Loucy (cell line): Measurements from ENCODE around the gene CLDN17.

ENCODE experiments used
- H2AFZ ChIP-seq: fragments of 200-600 bp; sonication (generic); 2 replicates; pipeline ENCODE4 v1.6.0; 2016; ENCODE audit warnings: antibody characterized with exemption, mild to moderate bottlenecking, low read length, moderate library complexity
- H3F3A ChIP-seq: fragments of 200-600 bp; 2 replicates; pipeline ENCODE4 v1.6.0; 2016; ENCODE audit warnings: antibody characterized with exemption, low read depth, mild to moderate bottlenecking
- H3K27me3 ChIP-seq: fragments of 200-600 bp; sonication (generic); 2 replicates; pipeline ENCODE4 v1.6.1; 2014; ENCODE audit warnings: low read length, mild to moderate bottlenecking; ENCODE audit not compliant: insufficient read depth, poor library complexity, severe bottlenecking
- H3K36me3 ChIP-seq: fragments of 200-600 bp; sonication (generic); 2 replicates; pipeline ENCODE4 v1.6.1; 2016; ENCODE audit warnings: low read length; ENCODE audit not compliant: insufficient read depth
- H3K4me1 ChIP-seq: fragments of 200-600 bp; sonication (generic); 2 replicates; pipeline ENCODE4 v1.5.1; 2014; ENCODE audit warnings: low read length, mild to moderate bottlenecking; ENCODE audit not compliant: insufficient read depth, poor library complexity, severe bottlenecking
- H3K4me2 ChIP-seq: fragments of 200-600 bp; sonication (generic); 2 replicates; pipeline ENCODE4 v1.6.0; 2014; ENCODE audit warnings: antibody characterized with exemption, low read length, low read depth, mild to moderate bottlenecking; ENCODE audit not compliant: poor library complexity, severe bottlenecking
- H3K4me3 ChIP-seq: fragments of 200-600 bp; sonication (generic); 2 replicates; pipeline ENCODE4 v1.5.1; 2014; ENCODE audit warnings: low read length, mild to moderate bottlenecking, mixed read lengths; ENCODE audit not compliant: poor library complexity, severe bottlenecking
- H3K79me2 ChIP-seq: fragments of 200-600 bp; sonication (generic); 2 replicates; pipeline ENCODE4 v1.6.1; 2014; ENCODE audit warnings: low read length; ENCODE audit not compliant: insufficient read depth
- H3K9ac ChIP-seq: fragments of 200-600 bp; sonication (generic); 2 replicates; pipeline ENCODE4 v1.6.0; 2014; ENCODE audit warnings: mild to moderate bottlenecking, low read depth, low read length, moderate library complexity; ENCODE audit not compliant: poor library complexity, severe bottlenecking
- H3K9me2 ChIP-seq: fragments of 200-600 bp; sonication (generic); replicated peaks from 2 replicates; pipeline ENCODE4 v1.6.1; 2016; ENCODE audit warnings: low read depth, low read length, mixed read lengths
- H3K9me3 ChIP-seq: fragments of 200-600 bp; sonication (generic); 2 replicates; pipeline ENCODE4 v1.6.1; 2014; ENCODE audit warnings: mild to moderate bottlenecking, antibody characterized with exemption, low read length, low read depth; ENCODE audit not compliant: insufficient read depth
- H4K20me1 ChIP-seq: fragments of 200-600 bp; sonication (generic); 2 replicates; pipeline ENCODE4 v1.6.0; 2014; ENCODE audit warnings: antibody characterized with exemption, low read length, mild to moderate bottlenecking; ENCODE audit not compliant: insufficient read depth, poor library complexity, severe bottlenecking
- CTCF ChIP-seq: fragments of 200-600 bp; sonication (generic); conservative IDR thresholded peaks from 2 replicates; pipeline ENCODE4 v1.5.1; 2014; ENCODE audit warnings: mild to moderate bottlenecking, antibody characterized with exemption, low read length
- EZH2phosphoT487 ChIP-seq: fragments of 200-600 bp; IDR thresholded peaks from 2 replicates; pipeline ENCODE4 v1.6.1; 2018; ENCODE audit warnings: antibody characterized with exemption, mild to moderate bottlenecking, moderate library complexity, borderline replicate concordance

The CLDN17 gene

DNA sequence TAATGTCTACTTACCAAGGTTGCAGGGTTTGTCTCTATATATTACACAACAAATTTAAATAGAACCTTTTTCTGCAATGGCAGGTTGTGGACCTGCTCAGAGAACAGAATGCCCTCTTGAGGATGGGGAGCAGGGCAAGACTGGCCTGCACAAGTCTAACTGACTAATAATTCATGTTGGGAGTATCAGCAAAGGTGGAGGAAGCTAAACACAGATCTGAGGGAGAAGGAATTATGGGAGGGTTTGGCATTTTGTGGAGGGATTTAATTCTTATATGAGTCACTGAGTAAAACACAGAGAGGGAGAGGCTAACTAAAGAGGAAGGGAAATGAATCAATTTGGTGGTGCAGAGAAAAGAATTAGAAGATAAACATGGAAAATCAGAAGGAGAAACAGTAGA, 40.0 kb downstream of the CLDN17 start:
- H3K9ac ChIP-seq: no peak overlapping the region
- H2AFZ ChIP-seq: no peak overlapping the region
- H4K20me1 ChIP-seq: no peaks in the 10 kb centered on the region
- H3K36me3 ChIP-seq: no peaks in the 10 kb centered on the region
- H3K9me2 ChIP-seq: no peaks in the 10 kb centered on the region
- H3F3A ChIP-seq: no peaks in the 10 kb centered on the region
- TF ChIP-seq CTCF (no peak), EZH2phosphoT487 (no peak)
- H3K27me3 ChIP-seq: no peaks in the 10 kb centered on the region
- H3K79me2 ChIP-seq: no peaks in the 10 kb centered on the region
- no peak overlapping the region for H3K4me3 ChIP-seq
- H3K9me3 ChIP-seq: peaks cover 3% of the 10 kb centered on the region; the same call in 1 of the 2 replicates
- H3K4me1 ChIP-seq: no peaks in the 10 kb centered on the region
- no peak overlapping the region for H3K4me2 ChIP-seq

GRCh38 chr21:30117631-30118030, 49.0 kb downstream of the CLDN17 start:
- Histone ChIP-seq H2AFZ (no peak overlapping the region), H3K36me3 (no peaks in the 10 kb centered on the region), H4K20me1 (no peaks in the 10 kb centered on the region), H3K79me2 (no peaks in the 10 kb centered on the region), H3K4me3 (no peak overlapping the region), H3K9me3 (no peaks in the 10 kb centered on the region), H3F3A (no peaks in the 10 kb centered on the region), H3K9me2 (no peaks in the 10 kb centered on the region), H3K4me1 (no peaks in the 10 kb centered on the region), H3K4me2 (no peak overlapping the region), H3K27me3 (no peaks in the 10 kb centered on the region), H3K9ac (no peak overlapping the region)
- TF ChIP-seq EZH2phosphoT487 (no peak), CTCF (no peak)

DNA sequence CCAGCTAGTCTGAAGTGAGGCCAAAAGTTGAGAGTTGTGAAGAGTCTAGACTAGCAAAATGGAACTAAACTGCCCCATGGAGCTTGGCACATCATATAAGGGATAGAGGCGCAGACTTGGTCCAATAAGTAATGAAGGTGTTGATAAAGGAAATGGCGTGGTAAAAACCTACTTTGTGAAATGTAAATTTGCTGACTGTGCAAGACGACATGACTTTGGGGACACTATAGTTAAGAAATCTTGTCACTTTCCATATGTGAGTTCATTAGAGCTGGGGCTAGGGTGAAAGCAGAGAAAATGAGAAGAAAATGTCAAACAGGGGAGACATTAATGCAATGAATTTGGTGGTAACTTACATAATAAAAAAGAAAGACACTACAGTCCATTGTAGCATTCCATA, 50.1 kb downstream of the CLDN17 start:
- no peaks in the 10 kb centered on the region for H3K36me3 ChIP-seq
- no peak for TF ChIP-seq EZH2phosphoT487
- no peak for TF ChIP-seq CTCF
- H3K4me2 ChIP-seq: no peak overlapping the region
- no peaks in the 10 kb centered on the region for H3K79me2 ChIP-seq
- no peak overlapping the region for H3K9ac ChIP-seq
- no peaks in the 10 kb centered on the region for H3F3A ChIP-seq
- H4K20me1 ChIP-seq: no peaks in the 10 kb centered on the region
- no peak overlapping the region for H3K4me3 ChIP-seq
- no peaks in the 10 kb centered on the region for H3K27me3 ChIP-seq
- no peaks in the 10 kb centered on the region for H3K4me1 ChIP-seq
- H3K9me2 ChIP-seq: no peaks in the 10 kb centered on the region
- no peaks in the 10 kb centered on the region for H3K9me3 ChIP-seq
- no peak overlapping the region for H2AFZ ChIP-seq
